ENCODE results near the gene CD180.

CD180 gene

DNA sequence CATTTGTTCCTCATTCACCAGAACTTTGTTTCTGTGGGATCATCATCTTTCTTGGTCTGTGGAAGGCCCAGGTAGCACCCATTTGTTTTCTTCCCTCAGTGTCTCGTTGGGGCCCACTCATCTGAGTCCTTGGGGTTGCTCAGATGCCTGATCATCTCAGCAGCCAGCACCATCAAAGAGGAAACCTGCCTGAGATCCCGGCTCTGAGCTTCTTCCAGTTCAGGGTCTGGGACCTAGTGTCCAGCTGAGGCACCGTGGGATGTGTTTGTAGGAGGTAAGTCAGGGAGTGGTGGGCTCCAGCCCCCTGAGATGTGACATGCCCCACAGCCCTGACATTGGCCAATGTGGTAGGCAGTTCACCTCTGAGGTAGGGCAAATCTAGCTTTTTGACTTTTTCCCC is 9.4 kb upstream of the CD180 start:
- no peak overlapping the region for H3K4me3 ChIP-seq (replicated peaks; ENCODE audit: insufficient read depth, low read length)
- no peak overlapping the region for H3K27ac ChIP-seq (replicated peaks)
- no peak for DNase-seq (ENCODE audit: low read depth in 1 of 2, low spot score in 1 of 2)
- H3K27me3 ChIP-seq (ENCODE audit: insufficient read depth, poor library complexity, severe bottlenecking), result no peaks in the 10 kb centered on the region
- no peak for TF ChIP-seq GABPA (IDR thresholded peaks at IDR 0.05; ENCODE audit: low read depth)
- no peak for TF ChIP-seq SPI1 (IDR thresholded peaks at IDR 0.05; ENCODE audit: borderline replicate concordance, low read depth)
- no peak for TF ChIP-seq POLR2AphosphoS5 (IDR thresholded peaks at IDR 0.05; ENCODE audit: low read depth)
- TF ChIP-seq, protein P1, sequence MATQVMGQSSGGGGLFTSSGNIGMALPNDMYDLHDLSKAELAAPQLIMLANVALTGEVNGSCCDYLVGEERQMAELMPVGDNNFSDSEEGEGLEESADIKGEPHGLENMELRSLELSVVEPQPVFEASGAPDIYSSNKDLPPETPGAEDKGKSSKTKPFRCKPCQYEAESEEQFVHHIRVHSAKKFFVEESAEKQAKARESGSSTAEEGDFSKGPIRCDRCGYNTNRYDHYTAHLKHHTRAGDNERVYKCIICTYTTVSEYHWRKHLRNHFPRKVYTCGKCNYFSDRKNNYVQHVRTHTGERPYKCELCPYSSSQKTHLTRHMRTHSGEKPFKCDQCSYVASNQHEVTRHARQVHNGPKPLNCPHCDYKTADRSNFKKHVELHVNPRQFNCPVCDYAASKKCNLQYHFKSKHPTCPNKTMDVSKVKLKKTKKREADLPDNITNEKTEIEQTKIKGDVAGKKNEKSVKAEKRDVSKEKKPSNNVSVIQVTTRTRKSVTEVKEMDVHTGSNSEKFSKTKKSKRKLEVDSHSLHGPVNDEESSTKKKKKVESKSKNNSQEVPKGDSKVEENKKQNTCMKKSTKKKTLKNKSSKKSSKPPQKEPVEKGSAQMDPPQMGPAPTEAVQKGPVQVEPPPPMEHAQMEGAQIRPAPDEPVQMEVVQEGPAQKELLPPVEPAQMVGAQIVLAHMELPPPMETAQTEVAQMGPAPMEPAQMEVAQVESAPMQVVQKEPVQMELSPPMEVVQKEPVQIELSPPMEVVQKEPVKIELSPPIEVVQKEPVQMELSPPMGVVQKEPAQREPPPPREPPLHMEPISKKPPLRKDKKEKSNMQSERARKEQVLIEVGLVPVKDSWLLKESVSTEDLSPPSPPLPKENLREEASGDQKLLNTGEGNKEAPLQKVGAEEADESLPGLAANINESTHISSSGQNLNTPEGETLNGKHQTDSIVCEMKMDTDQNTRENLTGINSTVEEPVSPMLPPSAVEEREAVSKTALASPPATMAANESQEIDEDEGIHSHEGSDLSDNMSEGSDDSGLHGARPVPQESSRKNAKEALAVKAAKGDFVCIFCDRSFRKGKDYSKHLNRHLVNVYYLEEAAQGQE (IDR thresholded peaks at IDR 0.05; ENCODE audit: insufficient replicate concordance, low read depth), result no peak
- TF ChIP-seq, protein P2, sequence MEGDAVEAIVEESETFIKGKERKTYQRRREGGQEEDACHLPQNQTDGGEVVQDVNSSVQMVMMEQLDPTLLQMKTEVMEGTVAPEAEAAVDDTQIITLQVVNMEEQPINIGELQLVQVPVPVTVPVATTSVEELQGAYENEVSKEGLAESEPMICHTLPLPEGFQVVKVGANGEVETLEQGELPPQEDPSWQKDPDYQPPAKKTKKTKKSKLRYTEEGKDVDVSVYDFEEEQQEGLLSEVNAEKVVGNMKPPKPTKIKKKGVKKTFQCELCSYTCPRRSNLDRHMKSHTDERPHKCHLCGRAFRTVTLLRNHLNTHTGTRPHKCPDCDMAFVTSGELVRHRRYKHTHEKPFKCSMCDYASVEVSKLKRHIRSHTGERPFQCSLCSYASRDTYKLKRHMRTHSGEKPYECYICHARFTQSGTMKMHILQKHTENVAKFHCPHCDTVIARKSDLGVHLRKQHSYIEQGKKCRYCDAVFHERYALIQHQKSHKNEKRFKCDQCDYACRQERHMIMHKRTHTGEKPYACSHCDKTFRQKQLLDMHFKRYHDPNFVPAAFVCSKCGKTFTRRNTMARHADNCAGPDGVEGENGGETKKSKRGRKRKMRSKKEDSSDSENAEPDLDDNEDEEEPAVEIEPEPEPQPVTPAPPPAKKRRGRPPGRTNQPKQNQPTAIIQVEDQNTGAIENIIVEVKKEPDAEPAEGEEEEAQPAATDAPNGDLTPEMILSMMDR (IDR thresholded peaks at IDR 0.05; ENCODE audit: insufficient read depth, low read length), result no peak

DNA sequence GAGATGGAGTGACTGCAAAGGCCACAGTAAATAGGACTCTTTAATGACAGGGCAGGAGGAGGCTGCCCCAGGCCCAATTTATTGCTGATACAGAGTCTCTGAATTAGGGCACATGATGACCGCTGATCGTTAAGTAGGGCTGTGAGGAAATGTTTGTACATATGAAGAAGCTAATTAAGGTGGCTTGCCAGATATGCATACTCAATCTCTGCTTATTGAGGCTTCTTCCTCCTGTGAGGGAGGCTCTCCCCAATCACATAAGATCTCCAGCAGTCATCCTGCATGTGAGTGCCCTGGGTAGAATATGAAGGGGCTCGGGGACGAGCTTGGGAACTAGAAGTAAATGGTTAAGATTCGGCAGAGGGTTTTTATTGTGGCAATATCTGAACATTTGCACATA is 8.2 kb upstream of the CD180 start:
- TF ChIP-seq GABPA (IDR thresholded peaks at IDR 0.05; ENCODE audit: low read depth), result no peak
- TF ChIP-seq, protein P2 (IDR thresholded peaks at IDR 0.05; ENCODE audit: insufficient read depth, low read length), result no peak
- TF ChIP-seq, protein P1 (IDR thresholded peaks at IDR 0.05; ENCODE audit: insufficient replicate concordance, low read depth), result no peak
- TF ChIP-seq POLR2AphosphoS5 (IDR thresholded peaks at IDR 0.05; ENCODE audit: low read depth), result no peak
- no peak for TF ChIP-seq SPI1 (IDR thresholded peaks at IDR 0.05; ENCODE audit: borderline replicate concordance, low read depth)
- Histone ChIP-seq H3K27ac (replicated peaks) (no peak overlapping the region), H3K27me3 (ENCODE audit: insufficient read depth, poor library complexity, severe bottlenecking) (no peaks in the 10 kb centered on the region), H3K4me3 (replicated peaks; ENCODE audit: insufficient read depth, low read length) (no peak overlapping the region)
- no peak for DNase-seq (ENCODE audit: low read depth in 1 of 2, low spot score in 1 of 2)

DNA sequence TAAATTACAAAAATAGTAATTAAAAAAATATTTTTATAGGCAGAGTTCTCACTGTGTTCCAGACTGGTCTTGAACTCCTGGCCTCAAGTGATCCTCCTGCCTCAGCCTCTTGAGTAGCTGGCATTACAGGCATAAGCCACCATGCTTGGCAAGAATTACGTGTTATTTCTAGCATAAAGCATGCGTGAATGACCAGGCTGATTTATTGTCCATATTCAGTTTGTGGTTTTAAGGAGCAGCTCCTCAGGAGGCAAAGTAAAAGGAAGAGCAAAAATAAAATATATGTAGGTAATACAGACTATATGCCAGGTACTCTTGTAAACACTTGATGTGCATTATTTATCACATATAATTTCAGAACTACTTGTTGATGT is 7.1 kb upstream of the CD180 start:
- H3K27ac ChIP-seq (replicated peaks), result no peak overlapping the region
- no peak overlapping the region for H3K4me3 ChIP-seq (replicated peaks; ENCODE audit: insufficient read depth, low read length)
- TF ChIP-seq POLR2AphosphoS5 (IDR thresholded peaks at IDR 0.05; ENCODE audit: low read depth) (no peak), SPI1 (IDR thresholded peaks at IDR 0.05; ENCODE audit: borderline replicate concordance, low read depth) (no peak), GABPA (IDR thresholded peaks at IDR 0.05; ENCODE audit: low read depth) (no peak)
- TF ChIP-seq, protein P1 (IDR thresholded peaks at IDR 0.05; ENCODE audit: insufficient replicate concordance, low read depth), result no peak
- TF ChIP-seq, protein P2 (IDR thresholded peaks at IDR 0.05; ENCODE audit: insufficient read depth, low read length), result no peak
- H3K27me3 ChIP-seq (ENCODE audit: insufficient read depth, poor library complexity, severe bottlenecking), result no peaks in the 10 kb centered on the region
- DNase-seq (ENCODE audit: low read depth in 1 of 2, low spot score in 1 of 2), result no peak

Data from HL-60 (cell line).